Heart right ventricle (tissue), 16 donors: ENCODE measurements around the gene LPO. TPM values are rescaled to one million over a fixed set of nuclear protein-coding genes. Genes with fewer than 3 reads are reported as not detected.

Experiments
- ATAC-seq, 8 donors: fragments of 200-7000 bp; cut with Tn5 transposase; one replicate each; pipeline ENCODE4 v1.9.1; 2020; ENCODE audit warnings: mild to moderate bottlenecking in 8 of 8, moderate library complexity in 8 of 8, moderate number of reproducible peaks in 1 of 8
- DNase-seq, 2 donors: peaks; one replicate each; pipeline ENCODE4 v3.0.0-alpha.2; 2020
- H3K27ac ChIP-seq, 10 donors: fragments of 200-600 bp; sonication (generic) in 2 of 10; one replicate each; pipeline versions ENCODE4 v1.5.0 to v1.8.0; 2020 to 2022; ENCODE audit warnings: mild to moderate bottlenecking in 3 of 10
- H3K27me3 ChIP-seq, 7 donors: fragments of 200-600 bp; one replicate each; pipeline ENCODE4 v1.8.0; 2021 to 2022; ENCODE audit warnings: mild to moderate bottlenecking in 2 of 7
- H3K36me3 ChIP-seq, 9 donors: fragments of 200-600 bp; sonication (generic) in 1 of 9; one replicate each; pipeline versions ENCODE4 v1.5.0 to v1.8.0; 2020 to 2022; ENCODE audit warnings: mild to moderate bottlenecking in 2 of 9
- H3K4me1 ChIP-seq, 9 donors: fragments of 200-600 bp; sonication (generic) in 1 of 9; one replicate each; pipeline versions ENCODE4 v1.5.0 to v1.8.0; 2020 to 2022; ENCODE audit warnings: mild to moderate bottlenecking in 4 of 9
- H3K4me3 ChIP-seq, 10 donors: fragments of 200-600 bp; sonication (generic) in 2 of 10; one replicate each; pipeline versions ENCODE4 v1.5.0 to v1.8.0; 2020 to 2022; ENCODE audit warnings: mild to moderate bottlenecking in 7 of 10, moderate library complexity in 2 of 10
- H3K9me3 ChIP-seq, 11 donors: fragments of 200-600 bp in 10 of 11; sonication (generic) in 2 of 11; one replicate each; pipeline versions ENCODE4 v1.5.0 to v1.8.0; 2013 to 2022; ENCODE audit warnings: mild to moderate bottlenecking in 2 of 11, control low read depth in 1 of 11, moderate library complexity in 1 of 11
- CTCF ChIP-seq, 9 donors: fragments of 200-600 bp; sonication (generic) in 2 of 9; IDR thresholded peaks; one replicate each; pipeline versions ENCODE4 v1.5.0 to v1.8.0; 2021 to 2022; ENCODE audit warnings: antibody characterized with exemption in 9 of 9, mild to moderate bottlenecking in 5 of 9, moderate library complexity in 1 of 9
- WGBS, 2 donors: extraction: QIAGEN DNeasy Blood & Tissue Kit; methylation state at CpG; one replicate each; pipeline ENCODE4 v1.1.7; 2013; ENCODE audit warnings: inconsistent platforms in 1 of 2; 5-methylcytosine and 5-hydroxymethylcytosine counted together
- intact Hi-C, 10 donors: fragments of 100-400 bp; cut with DNase I; formaldehyde crosslinking; loops; one replicate each; pipeline versions ENCODE4 v1.11.1 to v1.14.2; 2022
- polyA plus RNA-seq, 2 donors: library from polyadenylated mRNA; stranded (reverse); fragments of 200-250 nt; gene quantifications; one replicate each; pipeline ENCODE4 v1.2.3, GENCODE V29; 2013
- total RNA-seq, 10 donors: library from RNA; stranded (reverse); fragmentation: NEBNext Ultra II Directional in 3 of 10; extraction: Animal tissue kit (Norgen Biotek cat#: 25700) in 3 of 10; gene quantifications; one replicate each; pipeline versions ENCODE4 v1.2.1 to v1.2.4, GENCODE V29; 2021 to 2023
- donor health status: Arrhythmogenic right ventricular cardiomyopathy.
- donor health status: ischemic (EF 13 %, LVEDD 7.1; RV severe dilation, severe dysfunction).
- donor health status: healthy with polysubstance abuse.
- donor health status: DM: no; HTN: yes; CAD: no.
- donor health status: DM: no; HTN: no; CAD: no.
- donor health status: ischemic (EF 25% LVEDD 6.9; RV normal size, moderate dysfunction).
- donor health status: ischemic (EF 25% LVEDD 5.7; RV mildly dilated, moderate dysfunction).
- donor health status: healthy.
- donor health status: DM: yes; HTN: yes; CAD: no.
- donor health status: Ischemic cardiomyopathy.
- donor health status: ischemic (EF 35%, LVEDD 5.7; RV mildly dilated, moderate dysfunction).
- donor health status: nonischemic (EF 11% LVEDD 7.7; RV severe dilation, severe dysfunction).
- donor health status: DM: yes; HTN: yes; CAD: no.
- donor health status: PGD.
- donor health status: ischemic (EF 29% LVEDD 5.4; RV normal size, mild dysfunction).
- donor health status: nonischemic (EF 23%, LVEDD 6.1; RV moderate dilation, normal function).

LPO gene
- total and polyA plus RNA-seq, 12 donors: not detected

GRCh38 chr17:58236394-58236793 is 2.0 kb upstream of the LPO start:
- WGBS, 2 donors: 70 to 73% methylated on average over 2 of the region's 2 CpGs
- H3K36me3 ChIP-seq: no peaks in the 10 kb centered on the region
- peaks cover 0 to 17% (median 0%) of the 10 kb centered on the region in 9 donors for H3K4me1 ChIP-seq
- H3K9me3 ChIP-seq: no peaks in the 10 kb centered on the region
- no peak for TF ChIP-seq CTCF (IDR thresholded peaks at IDR 0.05)
- intact Hi-C loops: loop anchor here in 1 of 10 donors (10.0 kb wide), 1 partner anchor 58 kb away; no protein-coding TSS in a partner anchor
- H3K4me3 ChIP-seq: no peak overlapping the region
- peaks cover 0 to 81% (median 71%) of the 10 kb centered on the region in 7 donors for H3K27me3 ChIP-seq
- no peak for DNase-seq
- no peak for ATAC-seq
- no peak overlapping the region for H3K27ac ChIP-seq

- DNase-seq: no peak
- Histone ChIP-seq H3K4me1 (no peaks in the 10 kb centered on the region), H3K27ac (no peak overlapping the region), H3K4me3 (no peak overlapping the region), H3K36me3 (no peaks in the 10 kb centered on the region), H3K9me3 (no peaks in the 10 kb centered on the region), H3K27me3 (peaks cover 0 to 81% (median 66%) of the 10 kb centered on the region in 7 donors)
- no peak for TF ChIP-seq CTCF (IDR thresholded peaks at IDR 0.05)
- intact Hi-C loops: loop anchor here in 2 of 10 donors (10.0 kb wide), 2 partner anchors 55 to 205 kb away; no protein-coding TSS in a partner anchor
- 68 to 74% methylated on average over 1 of the region's 1 CpG for WGBS, 2 donors
- ATAC-seq: no peak
These were observed 1.6 kb downstream of the LPO start for GRCh38 chr17:58239987-58240386.

- ATAC-seq (no peak), DNase-seq (no peak)
- Histone ChIP-seq H3K4me3 (no peak overlapping the region), H3K27me3 (peaks cover 0 to 83% (median 62%) of the 10 kb centered on the region in 7 donors), H3K36me3 (no peaks in the 10 kb centered on the region), H3K4me1 (no peaks in the 10 kb centered on the region), H3K27ac (no peak overlapping the region), H3K9me3 (no peaks in the 10 kb centered on the region)
- no peak for TF ChIP-seq CTCF (IDR thresholded peaks at IDR 0.05)
- WGBS, 2 donors: 4 to 9% methylated on average over 4 of the region's 4 CpGs
- intact Hi-C loops: loop anchor here in 1 of 10 donors (10.0 kb wide), 1 partner anchor 203 kb away; no protein-coding TSS in a partner anchor
These were observed 3.9 kb downstream of the LPO start for GRCh38 chr17:58242171-58242784.

- Histone ChIP-seq H3K36me3 (no peaks in the 10 kb centered on the region), H3K4me1 (peaks cover 0 to 11% (median 8%) of the 10 kb centered on the region in 9 donors), H3K4me3 (no peak overlapping the region), H3K9me3 (no peaks in the 10 kb centered on the region), H3K27me3 (peaks cover 0 to 81% (median 64%) of the 10 kb centered on the region in 7 donors), H3K27ac (no peak overlapping the region)
- ATAC-seq: no peak
- intact Hi-C loops: loop anchor here in 3 of 10 donors (5.0 to 10.0 kb wide), 3 partner anchors 200 to 757 kb away; no protein-coding TSS in a partner anchor
- TF ChIP-seq CTCF (IDR thresholded peaks at IDR 0.05): no peak
- DNase-seq: no peak
- WGBS, 2 donors: 40 to 49% methylated on average over 6 of the region's 6 CpGs
These were observed 6.6 kb downstream of the LPO start for GRCh38 chr17:58244963-58245362.
